MM.1S (cell line): ENCODE results near the gene PEA15.

ENCODE experiments used
- DNase-seq: peaks from one replicate; pipeline ENCODE4 v3.0.0-alpha.2; 2015
- H2AFZ ChIP-seq: fragments of 300-600 bp; sonication (generic); 2 replicates; pipeline ENCODE4 v1.6.0; 2016; ENCODE audit warnings: antibody characterized with exemption, low read length
- H3F3A ChIP-seq: fragments of 300-600 bp; sonication (generic); 2 replicates; pipeline ENCODE4 v1.6.1; 2016; ENCODE audit warnings: mild to moderate bottlenecking, antibody characterized with exemption, low read length, moderate library complexity, mixed read lengths; ENCODE audit not compliant: insufficient read depth
- H3K27ac ChIP-seq: fragments of 300-600 bp; sonication (generic); 2 replicates; pipeline ENCODE4 v1.5.1; 2016; ENCODE audit warnings: mild to moderate bottlenecking, low read length
- H3K27me3 ChIP-seq: fragments of 300-600 bp; sonication (generic); replicated peaks from 2 replicates; pipeline ENCODE4 v1.6.0; 2016; ENCODE audit warnings: low read length; ENCODE audit not compliant: insufficient read depth
- H3K36me3 ChIP-seq: fragments of 300-600 bp; sonication (generic); replicated peaks from 2 replicates; pipeline ENCODE4 v1.6.1; 2016; ENCODE audit warnings: mild to moderate bottlenecking, low read length, mixed read lengths; ENCODE audit not compliant: insufficient read depth
- H3K4me1 ChIP-seq: fragments of 300-600 bp; sonication (generic); 2 replicates; pipeline ENCODE4 v1.6.1; 2016; ENCODE audit warnings: low read length, mixed read lengths
- H3K4me2 ChIP-seq: fragments of 300-600 bp; sonication (generic); 2 replicates; pipeline ENCODE4 v1.6.0; 2016; ENCODE audit warnings: low read depth, low read length
- H3K4me3 ChIP-seq: fragments of 300-600 bp; sonication (generic); 2 replicates; pipeline ENCODE4 v1.5.1; 2016; ENCODE audit warnings: low read length, mixed read lengths
- H3K79me2 ChIP-seq: fragments of 300-600 bp; sonication (generic); 2 replicates; pipeline ENCODE4 v1.6.1; 2016; ENCODE audit warnings: mixed run types, low read length, mixed read lengths
- H3K9ac ChIP-seq: fragments of 300-600 bp; sonication (generic); 2 replicates; pipeline ENCODE4 v1.6.1; 2016; ENCODE audit warnings: low read length, mixed read lengths
- H3K9me2 ChIP-seq: fragments of 300-600 bp; sonication (generic); replicated peaks from 2 replicates; pipeline ENCODE4 v1.6.1; 2016; ENCODE audit warnings: mild to moderate bottlenecking, low read length, mixed read lengths; ENCODE audit not compliant: insufficient read depth
- H3K9me3 ChIP-seq: fragments of 300-600 bp; sonication (generic); replicated peaks from 2 replicates; pipeline ENCODE4 v1.6.1; 2016; ENCODE audit warnings: mild to moderate bottlenecking, low read length, mixed read lengths; ENCODE audit not compliant: insufficient read depth
- H4K20me1 ChIP-seq: fragments of 300-600 bp; sonication (generic); 2 replicates; pipeline ENCODE4 v1.6.1; 2016; ENCODE audit warnings: mild to moderate bottlenecking, low read length, moderate library complexity, mixed read lengths; ENCODE audit not compliant: insufficient read depth
- CTCF ChIP-seq: fragments of 300-600 bp; sonication (generic); IDR thresholded peaks from 2 replicates; pipeline ENCODE4 v1.5.1; 2016; ENCODE audit warnings: antibody characterized with exemption, low read length, mixed read lengths
- EZH2 ChIP-seq: fragments of 300-600 bp; sonication (generic); optimal IDR thresholded peaks from 2 replicates; pipeline ENCODE3; 2017; ENCODE audit warnings: low read depth, mild to moderate bottlenecking, antibody characterized with exemption, low read length, mixed read lengths
- EZH2phosphoT487 ChIP-seq: fragments of 300-600 bp; sonication (generic); IDR thresholded peaks from 2 replicates; pipeline ENCODE4 v1.6.1; 2018; ENCODE audit warnings: antibody characterized with exemption, low read length

Gene PEA15

GRCh38 chr1:160177231-160177630 is 28.0 kb upstream of the PEA15 start:
- H3K27me3 ChIP-seq: no peaks in the 10 kb centered on the region
- TF ChIP-seq EZH2 (no peak), CTCF (no peak), EZH2phosphoT487 (no peak)
- H3F3A ChIP-seq: no peaks in the 10 kb centered on the region
- no peak overlapping the region for H3K9ac ChIP-seq
- H3K27ac ChIP-seq: no peak overlapping the region
- no peaks in the 10 kb centered on the region for H4K20me1 ChIP-seq
- no peak for DNase-seq
- no peaks in the 10 kb centered on the region for H3K4me1 ChIP-seq
- no peak overlapping the region for H3K4me2 ChIP-seq
- H3K36me3 ChIP-seq: no peaks in the 10 kb centered on the region
- H3K79me2 ChIP-seq: no peaks in the 10 kb centered on the region
- no peak overlapping the region for H3K4me3 ChIP-seq
- no peaks in the 10 kb centered on the region for H3K9me3 ChIP-seq
- H3K9me2 ChIP-seq: no peaks in the 10 kb centered on the region
- H2AFZ ChIP-seq: no peak overlapping the region

GRCh38 chr1:160177667-160178066 is 27.5 kb upstream of the PEA15 start:
- no peak overlapping the region for H3K27ac ChIP-seq
- no peak for DNase-seq

GRCh38 chr1:160178731-160179130 is 26.5 kb upstream of the PEA15 start:
- Histone ChIP-seq H3K4me3 (no peak overlapping the region), H2AFZ (no peak overlapping the region), H3K79me2 (no peaks in the 10 kb centered on the region), H3K27ac (no peak overlapping the region), H3K4me1 (no peaks in the 10 kb centered on the region), H3K9me3 (no peaks in the 10 kb centered on the region), H3K4me2 (no peak overlapping the region), H3K36me3 (no peaks in the 10 kb centered on the region), H4K20me1 (no peaks in the 10 kb centered on the region), H3K9ac (no peak overlapping the region), H3K27me3 (no peaks in the 10 kb centered on the region), H3F3A (no peaks in the 10 kb centered on the region), H3K9me2 (no peaks in the 10 kb centered on the region)
- no peak for DNase-seq
- TF ChIP-seq EZH2: no peak
- no peak for TF ChIP-seq CTCF
- no peak for TF ChIP-seq EZH2phosphoT487

More at GRCh38 chr1:160177667-160178066, 27.5 kb upstream of the PEA15 start:
- TF ChIP-seq CTCF (no peak), EZH2phosphoT487 (no peak), EZH2 (no peak)
- no peaks in the 10 kb centered on the region for H3F3A ChIP-seq
- H3K9me2 ChIP-seq: no peaks in the 10 kb centered on the region
- H3K79me2 ChIP-seq: no peaks in the 10 kb centered on the region
- no peak overlapping the region for H3K9ac ChIP-seq
- no peak overlapping the region for H3K4me3 ChIP-seq
- H2AFZ ChIP-seq: no peak overlapping the region
- no peaks in the 10 kb centered on the region for H3K4me1 ChIP-seq
- H4K20me1 ChIP-seq: no peaks in the 10 kb centered on the region
- H3K36me3 ChIP-seq: no peaks in the 10 kb centered on the region
- H3K4me2 ChIP-seq: no peak overlapping the region
- H3K9me3 ChIP-seq: no peaks in the 10 kb centered on the region
- H3K27me3 ChIP-seq: no peaks in the 10 kb centered on the region
